Activated naive CD8-positive, alpha-beta T cell treated with anti-CD3 and anti-CD28 coated beads, Interleukin-2, amount 50 U/mL, for 24 hours (primary cell): ENCODE measurements around the gene CDC42BPB.

Source experiments
- ATAC-seq: fragments of 150-1000 bp; cut with Tn5 transposase; one replicate; pipeline ENCODE4 v1.10.0; 2021
- DNase-seq: peaks from one replicate; pipeline ENCODE4 v3.0.0; 2021
- H3K27ac Mint-ChIP-seq: one replicate; pipeline ENCODE4 v1.8.0; 2021; ENCODE audit warnings: mild to moderate bottlenecking, mixed read lengths
- H3K27me3 Mint-ChIP-seq: one replicate; pipeline ENCODE4 v1.8.0; 2021; ENCODE audit warnings: mixed read lengths
- H3K36me3 Mint-ChIP-seq: one replicate; pipeline ENCODE4 v1.8.0; 2021; ENCODE audit warnings: low read depth, mixed read lengths
- H3K4me1 Mint-ChIP-seq: one replicate; pipeline ENCODE4 v1.8.0; 2021; ENCODE audit warnings: mixed read lengths
- H3K4me3 Mint-ChIP-seq: one replicate; pipeline ENCODE4 v1.8.0; 2021; ENCODE audit warnings: mild to moderate bottlenecking, moderate library complexity, mixed read lengths
- H3K9me3 Mint-ChIP-seq: one replicate; pipeline ENCODE4 v1.8.0; 2021; ENCODE audit warnings: mixed read lengths

CDC42BPB gene

DNA sequence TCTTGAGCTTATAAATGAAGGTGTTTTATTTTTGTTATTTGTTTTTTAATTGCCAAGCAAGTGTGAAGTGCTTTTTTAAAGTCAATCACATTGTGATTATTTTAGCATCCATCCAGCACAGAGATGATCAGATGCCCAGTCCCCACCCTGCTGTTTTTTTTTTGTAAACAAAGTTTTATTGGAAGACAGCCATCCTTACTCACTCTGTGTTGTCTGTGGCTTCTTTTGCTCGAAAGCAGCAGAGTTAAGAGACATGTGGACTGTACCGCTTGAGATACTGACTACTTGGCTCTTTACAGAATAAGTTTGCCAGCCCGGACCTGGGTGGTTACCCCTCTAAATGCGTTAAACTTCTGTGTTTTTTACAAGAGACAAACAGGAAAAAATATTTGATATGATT lies 165.8 kb downstream of the CDC42BPB start:
- H3K27me3 Mint-ChIP-seq: no peaks in the 10 kb centered on the region
- no peak for DNase-seq

DNA sequence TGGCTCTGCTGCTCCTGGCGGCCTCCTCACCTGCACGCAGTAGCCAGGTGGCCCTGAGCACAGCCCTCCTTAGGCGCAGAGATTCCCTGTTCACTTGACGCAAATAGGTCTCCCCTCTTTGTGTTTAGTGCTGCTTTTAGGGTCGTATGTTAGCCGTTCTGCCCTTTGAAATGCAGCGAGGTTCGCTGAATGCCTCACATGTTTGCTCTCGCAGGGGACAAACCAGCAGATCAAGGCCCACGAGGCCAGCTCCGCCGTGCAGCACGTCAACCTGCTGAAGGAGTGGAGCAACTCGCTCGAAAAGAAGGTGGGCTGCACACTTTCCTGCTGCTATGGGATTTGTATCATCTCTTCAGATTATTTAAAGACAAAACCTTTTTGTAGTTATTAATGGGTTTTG lies 166.2 kb downstream of the CDC42BPB start:
- no peak overlapping the region for H3K4me3 Mint-ChIP-seq
- H3K27ac Mint-ChIP-seq: no peak overlapping the region
- ATAC-seq (no peak), DNase-seq (no peak)
- H3K4me1 Mint-ChIP-seq: peaks cover 3% of the 10 kb centered on the region
- H3K27me3 Mint-ChIP-seq: no peaks in the 10 kb centered on the region
- H3K36me3 Mint-ChIP-seq: peaks cover 47% of the 10 kb centered on the region
- H3K9me3 Mint-ChIP-seq: no peaks in the 10 kb centered on the region

More for the DNA sequence above, 165.8 kb downstream of the CDC42BPB start:
- H3K36me3 Mint-ChIP-seq: peaks cover 46% of the 10 kb centered on the region
- no peak overlapping the region for H3K27ac Mint-ChIP-seq
- no peak for ATAC-seq
- no peaks in the 10 kb centered on the region for H3K9me3 Mint-ChIP-seq
- H3K4me1 Mint-ChIP-seq: peaks cover 3% of the 10 kb centered on the region
- H3K4me3 Mint-ChIP-seq: no peak overlapping the region

- no peak for DNase-seq
Observed at GRCh38 chr14:102889615-102890014, 167.7 kb downstream of the CDC42BPB start.

DNA sequence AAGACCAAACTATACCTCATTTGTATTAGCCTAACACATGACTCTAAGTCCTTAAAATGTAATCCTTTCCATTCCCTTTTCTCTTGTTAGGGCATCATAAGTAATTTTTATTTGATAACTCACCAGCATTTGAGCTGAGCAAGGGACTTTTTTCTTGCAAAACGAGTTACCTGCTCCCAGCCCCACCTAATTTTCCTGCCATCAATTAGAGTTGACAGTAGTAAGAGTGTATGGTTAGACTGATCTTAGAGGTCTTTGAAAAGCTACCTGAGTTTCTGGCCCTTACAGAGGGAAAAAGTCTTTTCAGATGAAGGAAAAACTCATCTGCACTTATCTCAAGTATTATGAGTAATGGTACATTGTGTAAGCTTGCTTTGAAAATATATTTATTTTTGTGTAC lies 168.6 kb downstream of the CDC42BPB start:
- DNase-seq (no peak), ATAC-seq (no peak)
- no peak overlapping the region for H3K27ac Mint-ChIP-seq
- H3K27me3 Mint-ChIP-seq: no peaks in the 10 kb centered on the region
- peaks cover 47% of the 10 kb centered on the region for H3K36me3 Mint-ChIP-seq
- H3K9me3 Mint-ChIP-seq: no peaks in the 10 kb centered on the region
- peaks cover 3% of the 10 kb centered on the region for H3K4me1 Mint-ChIP-seq
- no peak overlapping the region for H3K4me3 Mint-ChIP-seq

More at GRCh38 chr14:102889615-102890014, 167.7 kb downstream of the CDC42BPB start:
- H3K4me3 Mint-ChIP-seq: no peak overlapping the region
- no peaks in the 10 kb centered on the region for H3K27me3 Mint-ChIP-seq
- no peak for ATAC-seq
- H3K4me1 Mint-ChIP-seq: peaks cover 3% of the 10 kb centered on the region
- no peaks in the 10 kb centered on the region for H3K9me3 Mint-ChIP-seq
- no peak overlapping the region for H3K27ac Mint-ChIP-seq
- H3K36me3 Mint-ChIP-seq: peaks cover 45% of the 10 kb centered on the region

DNA sequence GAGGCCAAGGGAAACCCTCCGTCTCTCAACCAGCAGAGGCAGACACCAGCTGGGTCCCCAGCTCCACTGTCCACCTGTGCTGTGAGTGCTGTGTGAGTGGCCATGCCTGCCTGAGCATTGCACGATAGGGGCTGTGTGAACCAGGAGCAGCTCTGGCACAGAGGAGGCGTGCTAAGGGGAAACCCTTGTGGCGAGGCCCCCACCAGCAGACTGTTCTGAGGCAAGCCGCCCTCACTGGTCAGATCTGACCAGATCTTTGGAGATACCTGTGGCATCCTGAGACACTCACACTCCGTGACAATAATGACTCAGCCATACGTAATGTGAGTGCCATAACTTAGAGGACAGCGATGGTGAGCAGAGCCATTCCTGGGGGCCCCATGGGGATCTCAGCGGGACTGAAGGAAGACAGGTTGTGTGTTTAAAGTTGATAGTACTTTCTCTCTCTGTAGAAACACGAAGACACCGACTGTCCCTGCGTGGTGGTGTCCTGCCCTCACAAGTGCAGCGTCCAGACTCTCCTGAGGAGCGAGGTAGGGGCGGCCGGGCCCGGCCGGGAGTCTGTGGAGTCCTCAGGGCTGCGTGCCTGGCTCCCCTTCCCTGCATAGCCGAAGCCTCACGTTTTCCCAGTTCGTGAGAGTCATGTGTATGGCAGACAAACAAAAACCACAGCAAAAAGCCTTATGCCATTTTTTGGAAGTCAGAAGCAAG lies 171.5 kb downstream of the CDC42BPB start:
- H3K36me3 Mint-ChIP-seq: peaks cover 42% of the 10 kb centered on the region
- H3K4me3 Mint-ChIP-seq: no peak overlapping the region
- DNase-seq (no peak), ATAC-seq (no peak)
- H3K27ac Mint-ChIP-seq: no peak overlapping the region
- H3K9me3 Mint-ChIP-seq: no peaks in the 10 kb centered on the region
- H3K4me1 Mint-ChIP-seq: peaks cover 16% of the 10 kb centered on the region
- H3K27me3 Mint-ChIP-seq: no peaks in the 10 kb centered on the region

- ATAC-seq (no peak), DNase-seq (no peak)
- Mint-ChIP-seq H3K9me3 (no peaks in the 10 kb centered on the region), H3K36me3 (peaks cover 41% of the 10 kb centered on the region), H3K27me3 (no peaks in the 10 kb centered on the region), H3K27ac (peak overlapping the region; percentile 81), H3K4me3 (no peak overlapping the region), H3K4me1 (peaks cover 16% of the 10 kb centered on the region)
Observed at GRCh38 chr14:102883554-102883953, 173.8 kb downstream of the CDC42BPB start.

DNA sequence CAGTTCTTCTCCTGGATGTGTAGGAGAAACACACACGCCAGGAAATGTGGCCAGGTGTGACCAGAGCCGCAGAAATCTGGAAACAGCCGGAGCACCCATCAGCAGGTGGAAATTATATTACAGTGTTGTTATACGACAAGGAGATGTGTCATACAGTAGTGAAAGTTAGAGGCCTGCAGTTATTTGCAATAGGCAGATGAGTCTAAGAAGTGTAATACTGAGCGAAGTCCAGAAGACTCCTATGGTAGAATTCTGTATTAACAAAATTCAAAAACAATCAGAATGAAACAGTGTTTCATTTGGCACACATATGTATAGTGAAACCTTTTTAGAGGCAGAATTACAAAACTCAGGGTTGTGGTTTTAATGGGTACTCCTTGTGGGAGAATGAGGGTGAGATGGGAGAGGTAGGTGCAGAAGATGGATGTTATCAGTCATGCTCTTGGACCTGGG lies 174.2 kb downstream of the CDC42BPB start:
- Mint-ChIP-seq H3K27me3 (no peaks in the 10 kb centered on the region), H3K27ac (peak overlapping the region; percentile 81), H3K4me3 (no peak overlapping the region), H3K36me3 (peaks cover 40% of the 10 kb centered on the region), H3K9me3 (no peaks in the 10 kb centered on the region), H3K4me1 (peaks cover 16% of the 10 kb centered on the region)
- ATAC-seq (peak; percentile 70), DNase-seq (no peak)
